GM12891 (cell line): ENCODE data around the gene SLC39A7.

Experiments used
- POLR2A ChIP-seq: IDR thresholded peaks from 2 replicates; pipeline ENCODE4 v1.6.1; 2011; ENCODE audit warnings: low read depth, low read length, control low read depth
- POLR2AphosphoS5 ChIP-seq: IDR thresholded peaks from 2 replicates; pipeline ENCODE4 v1.6.1; 2011; ENCODE audit warnings: low read depth, low read length, control low read depth
- SPI1 ChIP-seq: IDR thresholded peaks from 2 replicates; pipeline ENCODE4 v1.6.1; 2011; ENCODE audit warnings: low read depth, low read length, control low read depth
- TAF1 ChIP-seq: IDR thresholded peaks from 2 replicates; pipeline ENCODE4 v1.6.1; 2011; ENCODE audit warnings: low read depth, low read length, control low read depth

DNA sequence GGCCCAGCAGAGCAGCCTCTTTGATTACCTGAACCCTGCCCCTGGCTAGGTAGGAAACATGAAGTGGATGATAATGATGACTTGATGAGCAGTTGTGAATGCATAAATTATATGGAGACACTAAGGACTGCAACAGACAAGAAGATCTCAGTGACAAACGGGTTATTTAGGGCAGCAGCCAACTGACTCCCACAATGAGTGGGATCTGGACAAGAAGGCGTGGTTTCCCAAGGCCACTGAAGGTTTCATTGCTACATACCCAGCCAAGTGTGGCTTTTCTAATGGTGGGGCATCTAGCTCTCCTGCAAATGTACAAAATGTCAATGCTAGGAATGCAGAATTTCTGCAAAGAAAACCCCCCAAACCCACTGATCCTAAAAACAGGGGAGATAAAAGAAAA is 37.1 kb downstream of the SLC39A7 start:
- no peak for TF ChIP-seq POLR2A
- no peak for TF ChIP-seq POLR2AphosphoS5
- no peak for TF ChIP-seq SPI1
- TF ChIP-seq TAF1: no peak
